ENCODE measurements around the gene TAF11. TPM values are rescaled to one million over a fixed set of nuclear protein-coding genes. Genes with fewer than 3 reads are reported as not detected.

Gene TAF11
- total RNA-seq, 2 experiments from 2014 or later, result 29.4 to 32.2 TPM

GRCh38 chr6:34837528-34837927 lies 50.3 kb downstream of the TAF11 start:
- Mint-ChIP-seq H3K4me1 (peaks cover 19% of the 10 kb centered on the region), H3K4me3 (no peak overlapping the region), H3K27ac (no peak overlapping the region), H3K36me3 (peaks cover 20% of the 10 kb centered on the region), H3K27me3 (no peaks in the 10 kb centered on the region), H3K9me3 (ENCODE audit: low read depth) (no peaks in the 10 kb centered on the region)
- CTCF ChIA-PET, result no interaction called here
- ATAC-seq (no peak), DNase-seq (no peak)

DNA sequence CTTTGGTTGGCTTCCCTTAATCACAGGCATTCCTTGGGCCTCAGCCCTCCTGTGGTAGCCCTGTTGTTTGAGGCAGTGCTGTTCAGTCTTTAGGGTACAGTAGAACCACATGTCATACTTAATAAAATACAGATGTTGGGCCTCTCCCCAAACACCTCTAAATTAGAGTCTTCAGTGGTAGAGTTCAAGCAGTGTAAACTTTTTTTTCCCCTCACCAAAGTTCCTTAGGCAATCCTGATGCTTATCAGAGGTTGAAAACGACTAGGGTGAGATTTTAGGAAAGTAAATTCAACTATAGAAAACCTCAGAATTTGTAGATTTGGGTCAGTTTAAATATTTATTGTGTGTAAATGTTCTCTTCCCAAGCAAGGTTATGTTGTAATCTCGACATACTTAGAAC lies 51.4 kb downstream of the TAF11 start:
- Mint-ChIP-seq H3K27me3 (no peaks in the 10 kb centered on the region), H3K9me3 (ENCODE audit: low read depth) (no peaks in the 10 kb centered on the region), H3K4me3 (no peak overlapping the region), H3K36me3 (peaks cover 23% of the 10 kb centered on the region), H3K27ac (peak overlapping the region; percentile 20), H3K4me1 (peaks cover 19% of the 10 kb centered on the region)
- CTCF ChIA-PET, result no interaction called here
- DNase-seq, result no peak
- no peak for ATAC-seq

DNA sequence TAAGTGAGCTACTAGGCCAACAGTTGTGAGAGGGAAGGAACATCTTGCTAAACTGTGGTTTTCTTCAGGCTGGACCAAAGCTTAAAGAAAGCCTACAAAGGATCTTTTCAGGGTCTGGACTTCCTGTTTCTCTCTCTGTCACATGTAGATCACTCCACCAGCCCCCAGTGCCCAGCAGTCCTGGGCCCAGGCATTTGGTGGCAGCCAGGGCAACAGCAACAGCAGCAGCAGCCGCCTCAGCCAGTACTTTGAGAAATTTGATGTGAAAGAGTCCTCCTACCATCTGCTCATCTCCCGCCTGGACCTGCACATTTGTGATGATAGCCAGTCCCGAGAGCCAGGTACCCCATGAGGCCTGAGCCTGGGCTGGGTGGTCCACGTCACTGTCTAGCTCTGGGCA lies 51.8 kb downstream of the TAF11 start:
- H3K36me3 Mint-ChIP-seq, result peaks cover 24% of the 10 kb centered on the region
- no peak for DNase-seq
- CTCF ChIA-PET, result no interaction called here

GRCh38 chr6:34834789-34835518 lies 52.9 kb downstream of the TAF11 start:
- peaks cover 24% of the 10 kb centered on the region for H3K36me3 Mint-ChIP-seq
- CTCF ChIA-PET, result no interaction called here
- DNase-seq (no peak), ATAC-seq (peak; percentile 30)
- no peaks in the 10 kb centered on the region for H3K27me3 Mint-ChIP-seq
- H3K9me3 Mint-ChIP-seq (ENCODE audit: low read depth), result no peaks in the 10 kb centered on the region
- H3K4me3 Mint-ChIP-seq, result no peak overlapping the region
- H3K4me1 Mint-ChIP-seq, result peaks cover 19% of the 10 kb centered on the region
- no peak overlapping the region for H3K27ac Mint-ChIP-seq

More for the DNA sequence above, 51.8 kb downstream of the TAF11 start:
- peak overlapping the region; percentile 20 for H3K27ac Mint-ChIP-seq
- H3K4me1 Mint-ChIP-seq, result peaks cover 19% of the 10 kb centered on the region
- no peaks in the 10 kb centered on the region for H3K27me3 Mint-ChIP-seq
- ATAC-seq, result no peak
- no peaks in the 10 kb centered on the region for H3K9me3 Mint-ChIP-seq (ENCODE audit: low read depth)
- no peak overlapping the region for H3K4me3 Mint-ChIP-seq

DNA sequence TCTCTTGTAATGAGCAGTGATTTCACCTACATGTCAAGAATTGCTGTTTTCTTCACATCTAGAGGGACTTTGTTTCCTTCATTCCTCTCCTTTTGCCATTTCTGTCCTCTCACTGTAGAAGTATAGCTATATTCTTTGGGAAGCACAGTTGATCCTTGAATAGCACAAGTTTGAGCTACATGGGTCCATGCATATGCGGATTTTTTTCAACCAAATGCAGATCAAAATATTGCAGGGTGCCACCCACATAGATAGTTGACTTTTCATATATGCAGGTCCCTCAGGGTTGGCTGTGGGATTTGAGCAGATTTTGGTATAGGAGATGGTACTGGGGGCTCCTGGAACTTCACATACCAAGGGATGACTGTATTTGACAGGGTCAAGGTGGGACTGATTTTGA lies 54.9 kb downstream of the TAF11 start:
- CTCF ChIA-PET, result no interaction called here
- Mint-ChIP-seq H3K9me3 (ENCODE audit: low read depth) (no peaks in the 10 kb centered on the region), H3K27me3 (no peaks in the 10 kb centered on the region), H3K4me3 (no peak overlapping the region), H3K36me3 (peaks cover 19% of the 10 kb centered on the region), H3K27ac (no peak overlapping the region), H3K4me1 (peaks cover 19% of the 10 kb centered on the region)
- DNase-seq (no peak), ATAC-seq (no peak)

GRCh38 chr6:34829137-34829536 lies 58.7 kb downstream of the TAF11 start:
- Mint-ChIP-seq H3K4me1 (peaks cover 3% of the 10 kb centered on the region), H3K36me3 (peaks cover 15% of the 10 kb centered on the region), H3K9me3 (ENCODE audit: low read depth) (no peaks in the 10 kb centered on the region), H3K4me3 (no peak overlapping the region), H3K27me3 (no peaks in the 10 kb centered on the region), H3K27ac (no peak overlapping the region)
- ATAC-seq (no peak), DNase-seq (no peak)
- CTCF ChIA-PET, result no interaction called here

Other genes with a start within 250 kb of the TAF11 start
- gene ILRUN, start 191.3 kb downstream of the TAF11 start, total RNA-seq, result 10 to 100 TPM; 73.7 to 79.8 TPM
- 100 to 1,000 TPM; 122 to 140 TPM for gene SNRPC, start 130.5 kb downstream of the TAF11 start, total RNA-seq
- gene BLTP3A, start 96.0 kb downstream of the TAF11 start, total RNA-seq, result 10 to 100 TPM; 14.4 to 15.7 TPM
- gene ANKS1A, start 1.2 kb upstream of the TAF11 start, total RNA-seq, result 1 to 10 TPM; 8.3 to 9.6 TPM